LNCaP clone FGC (cell line): Measurements from ENCODE around the gene MGAT5.

Experiments
- DNase-seq: peaks from one replicate; pipeline ENCODE4 v3.0.0-alpha.2; 2011; ENCODE audit warnings: low read depth
- H3K4me3 ChIP-seq: 2 replicates; pipeline ENCODE4 v1.5.1; 2011; ENCODE audit warnings: mild to moderate bottlenecking, low read depth, low read length, control low read depth
- CTCF ChIP-seq: IDR thresholded peaks from 2 replicates; pipeline ENCODE4 v1.5.1; 2012; ENCODE audit warnings: mild to moderate bottlenecking; ENCODE audit not compliant: control insufficient read depth, insufficient read depth; ENCODE audit errors: extremely low read depth

MGAT5 gene

DNA sequence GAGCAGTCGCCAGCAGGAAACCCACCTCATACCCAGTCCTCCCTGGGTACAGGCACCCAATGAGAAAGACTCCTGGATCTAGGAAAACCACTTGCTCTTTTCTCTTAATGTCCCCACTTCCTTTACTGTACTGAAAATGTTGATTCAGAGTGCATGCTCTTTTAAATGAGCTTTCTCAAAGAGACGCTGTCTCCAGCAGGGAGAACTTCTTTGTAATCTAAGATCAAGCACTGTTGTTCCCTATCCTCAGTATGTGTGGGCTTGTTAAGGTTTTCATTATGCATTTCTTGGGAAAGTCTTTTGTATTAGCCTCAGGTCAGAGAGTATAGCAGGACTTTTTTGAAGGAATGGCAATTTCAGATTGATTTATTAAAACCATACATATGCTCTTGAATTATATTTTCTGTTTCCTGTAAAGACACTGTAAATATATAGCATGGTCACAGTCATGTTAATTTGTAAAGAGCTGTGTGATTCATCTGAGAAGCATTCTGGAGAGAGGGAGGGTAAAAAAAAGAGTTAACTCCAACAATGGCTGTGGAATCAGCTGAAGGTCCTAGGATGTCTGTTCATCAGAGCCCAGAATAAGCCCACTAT is 178.1 kb downstream of the MGAT5 start:
- no peak for TF ChIP-seq CTCF
- no peak for DNase-seq
- H3K4me3 ChIP-seq, result no peak overlapping the region

- no peak for DNase-seq
- TF ChIP-seq CTCF, result no peak
- no peak overlapping the region for H3K4me3 ChIP-seq
These were observed 178.6 kb downstream of the MGAT5 start for GRCh38 chr2:134432435-134432883.

- no peak overlapping the region for H3K4me3 ChIP-seq
- TF ChIP-seq CTCF, result no peak
- DNase-seq, result no peak
These were observed 179.6 kb downstream of the MGAT5 start for GRCh38 chr2:134433469-134433868.

DNA sequence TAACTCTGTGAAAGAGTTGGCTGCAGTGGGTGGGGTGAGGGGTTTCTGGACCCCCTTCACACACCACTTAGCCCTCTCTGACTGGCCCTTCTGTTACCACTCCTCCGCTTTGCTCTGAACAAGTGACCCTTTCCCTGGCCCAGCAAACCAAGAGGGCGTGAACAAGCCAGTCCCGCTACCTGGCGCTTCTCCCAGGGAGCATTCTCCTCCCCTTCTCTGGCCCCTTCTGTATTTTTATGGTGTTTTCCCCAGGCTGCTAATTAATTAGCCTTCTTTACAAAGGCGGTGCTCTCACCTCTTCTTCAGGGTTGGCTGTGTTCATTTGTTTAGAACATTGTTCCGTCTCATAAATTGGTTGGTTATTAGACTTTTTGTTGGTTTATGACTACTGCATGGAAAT is 180.1 kb downstream of the MGAT5 start:
- H3K4me3 ChIP-seq, result no peak overlapping the region
- TF ChIP-seq CTCF, result no peak
- no peak for DNase-seq

DNA sequence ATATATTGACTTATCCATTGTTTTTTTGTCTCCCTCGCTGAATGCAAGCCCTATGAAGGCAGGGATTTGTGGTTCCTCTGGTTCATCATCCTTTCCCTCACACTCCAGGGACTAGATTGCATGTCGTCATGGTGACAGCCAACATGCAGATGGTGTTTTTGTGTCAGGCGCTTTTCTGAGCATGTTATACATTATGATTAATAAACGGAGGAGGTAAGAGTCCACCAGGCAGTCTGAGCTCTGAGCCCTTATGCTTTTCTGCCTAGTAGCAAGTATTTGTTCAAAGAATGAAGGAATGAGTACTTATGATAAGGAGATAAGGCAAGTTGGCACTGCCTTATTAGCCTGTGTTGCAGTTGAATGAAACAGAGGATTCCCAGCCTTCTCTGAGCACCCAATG is 181.6 kb downstream of the MGAT5 start:
- H3K4me3 ChIP-seq, result no peak overlapping the region
- no peak for DNase-seq
- TF ChIP-seq CTCF, result no peak

DNA sequence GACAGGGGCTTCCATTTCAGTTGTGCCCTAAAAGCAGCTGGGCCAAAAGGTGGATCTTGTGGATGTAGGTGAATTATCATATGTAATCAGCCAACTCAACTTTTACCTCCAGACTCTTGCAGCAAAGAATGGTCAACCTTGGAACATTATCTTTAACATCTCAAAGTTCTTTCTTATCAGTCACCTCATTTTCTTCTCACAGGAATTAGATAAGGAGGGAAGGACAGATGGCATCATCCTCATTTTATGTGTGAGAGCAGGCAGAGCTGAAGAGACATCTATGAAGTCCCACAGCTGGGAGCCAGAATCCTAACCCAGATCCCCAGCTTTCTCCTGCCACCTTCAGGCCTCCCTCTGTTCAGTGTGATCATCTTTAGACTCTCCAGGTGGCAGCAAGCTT is 182.1 kb downstream of the MGAT5 start:
- no peak for DNase-seq
- no peak for TF ChIP-seq CTCF
- no peak overlapping the region for H3K4me3 ChIP-seq

DNA sequence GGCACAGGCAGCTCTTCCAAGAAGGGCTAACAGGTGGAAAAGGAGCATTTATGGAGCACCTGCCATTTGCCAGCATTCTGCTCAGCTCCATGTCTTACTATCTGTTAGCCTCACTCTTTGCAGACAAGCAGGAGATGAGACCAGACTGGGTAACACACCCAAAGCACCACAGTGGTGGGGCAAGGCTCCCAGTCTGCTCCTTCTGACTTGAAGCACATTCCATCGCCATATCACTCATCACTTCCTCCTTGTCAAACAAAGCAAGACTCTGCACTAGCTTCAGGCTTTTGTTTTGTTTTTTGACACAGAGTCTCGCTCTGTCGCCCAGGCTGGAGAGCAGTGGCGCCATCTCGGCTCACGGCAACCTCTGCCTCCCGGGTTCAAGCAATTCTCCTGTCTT is 182.8 kb downstream of the MGAT5 start:
- no peak for DNase-seq
- TF ChIP-seq CTCF, result no peak
- no peak overlapping the region for H3K4me3 ChIP-seq
